PC-9 (cell line): ENCODE data around the gene CHST15.

Experiments
- CTCF ChIP-seq: fragments of 200-600 bp; sonication (generic); conservative IDR thresholded peaks from 2 replicates; pipeline ENCODE4 v1.6.1; 2017; ENCODE audit warnings: mixed run types, antibody characterized with exemption, mild to moderate bottlenecking, moderate library complexity
- EZH2 ChIP-seq: fragments of 200-600 bp; sonication (generic); IDR thresholded peaks from 2 replicates; pipeline ENCODE4 v1.8.0; 2017; ENCODE audit warnings: antibody characterized with exemption, low read depth

- no peak for TF ChIP-seq CTCF
- TF ChIP-seq EZH2: no peak
These were observed 38.9 kb upstream of the CHST15 start for GRCh38 chr10:124132306-124132705.
